ENCODE results near the gene TMEM135.

TMEM135 gene

DNA sequence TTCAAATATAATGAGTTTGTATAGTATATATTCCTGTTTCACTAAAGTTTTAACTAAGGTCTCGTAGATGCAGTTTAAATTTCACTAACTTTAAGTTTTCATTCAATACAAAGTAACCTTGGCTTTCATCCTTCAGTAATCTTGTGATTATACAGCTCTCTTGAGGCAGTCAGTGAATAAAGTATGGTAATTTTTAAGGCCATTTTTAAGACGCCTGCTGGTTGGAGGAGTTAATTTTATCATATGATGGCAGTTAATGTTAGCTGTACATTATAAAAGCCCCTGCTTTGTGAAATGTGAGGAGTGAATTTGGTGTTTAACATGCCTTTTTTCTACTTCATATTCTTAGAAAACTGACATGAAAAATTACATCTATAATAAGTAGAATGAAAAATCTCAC, 163.6 kb downstream of the TMEM135 start:
- no peak for DNase-seq

DNA sequence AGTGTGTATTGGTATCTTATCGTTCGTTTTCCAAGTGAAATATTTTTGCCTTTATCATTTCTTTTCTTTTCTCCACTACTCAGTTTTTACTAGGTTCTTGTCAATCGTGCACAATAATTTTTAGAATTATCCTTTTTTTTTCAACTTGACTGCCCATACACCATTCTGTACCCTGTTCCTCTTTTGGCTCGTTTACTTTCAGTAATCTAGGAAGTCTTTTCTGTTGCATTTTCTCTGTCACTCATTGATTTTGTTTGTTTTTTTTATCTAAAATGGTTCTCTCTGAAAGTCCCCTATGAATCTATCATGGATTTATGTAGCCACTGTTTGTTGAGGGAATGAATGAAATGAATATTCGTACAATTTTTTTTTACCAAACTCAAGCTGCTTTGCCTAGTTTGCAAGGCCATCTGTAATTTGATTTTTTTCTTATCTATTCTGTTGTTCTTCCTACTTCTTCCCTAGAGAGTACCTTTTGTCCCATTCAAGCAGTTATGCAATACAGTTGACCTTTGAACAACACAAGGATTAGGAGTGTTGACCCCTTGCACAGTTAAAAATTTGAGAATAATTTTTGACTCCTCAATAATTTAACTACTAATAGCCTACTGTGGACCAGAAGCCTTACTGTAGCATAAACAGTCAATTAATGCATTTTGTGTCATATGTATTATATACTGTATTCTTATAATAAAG, 166.3 kb downstream of the TMEM135 start:
- no peak for DNase-seq

DNA sequence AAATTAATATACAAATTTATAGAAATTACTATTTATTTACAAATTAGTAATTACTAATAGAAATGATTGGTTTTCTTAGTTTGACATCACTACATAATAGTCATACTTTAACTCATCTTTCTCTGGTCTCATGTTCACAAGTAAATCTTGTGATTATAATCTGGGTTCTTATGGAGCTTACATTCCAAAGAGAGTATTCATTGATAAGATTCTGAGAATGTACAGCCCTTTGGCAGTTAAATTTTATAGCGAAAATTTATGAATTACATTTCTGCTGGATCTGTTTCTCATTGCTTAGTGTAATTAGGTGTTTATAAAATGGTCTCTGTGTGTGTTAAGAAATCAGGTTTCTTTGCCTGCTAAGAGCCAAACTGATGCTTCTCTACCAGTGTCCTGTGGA, 175.2 kb downstream of the TMEM135 start:
- no peak for DNase-seq

DNA sequence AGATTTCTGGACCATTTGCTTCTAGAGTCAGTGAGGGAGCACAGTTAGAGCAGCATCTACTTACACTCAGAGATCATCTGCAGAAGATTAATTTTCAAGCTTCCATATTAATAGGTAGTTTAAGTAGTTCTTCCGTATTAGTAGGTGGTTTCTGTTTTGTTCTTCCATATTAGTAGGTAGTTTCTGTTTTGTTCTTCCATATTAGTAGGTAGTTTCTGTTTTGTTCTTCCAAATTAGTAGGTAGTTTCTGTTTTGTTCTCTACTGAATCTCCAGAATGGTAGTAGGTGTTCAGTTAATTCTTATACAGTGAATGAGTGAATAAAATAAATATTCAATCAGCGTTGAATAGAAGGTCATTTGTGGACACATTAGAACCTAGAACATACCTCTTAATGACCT, 175.7 kb downstream of the TMEM135 start:
- DNase-seq = no peak

DNA sequence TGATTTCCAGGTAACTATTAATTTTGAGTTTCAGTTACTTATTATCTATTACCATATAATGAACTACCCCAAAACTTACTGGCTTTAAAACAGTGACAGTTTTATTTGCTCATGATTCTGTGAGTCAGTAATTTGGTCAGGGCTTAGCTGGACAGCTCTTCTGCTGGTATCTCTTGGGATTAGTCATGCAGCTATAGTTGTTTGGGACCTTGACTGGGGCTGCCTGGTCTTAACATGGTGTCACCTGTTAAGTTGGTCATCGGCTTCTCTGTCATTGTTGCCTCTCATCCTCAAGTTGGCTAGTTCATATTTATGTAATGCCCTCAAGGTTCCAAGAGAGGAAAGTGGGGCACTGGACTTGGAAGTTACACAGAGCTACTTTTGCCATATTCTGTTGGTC, 177.5 kb downstream of the TMEM135 start:
- no peak for DNase-seq

DNA sequence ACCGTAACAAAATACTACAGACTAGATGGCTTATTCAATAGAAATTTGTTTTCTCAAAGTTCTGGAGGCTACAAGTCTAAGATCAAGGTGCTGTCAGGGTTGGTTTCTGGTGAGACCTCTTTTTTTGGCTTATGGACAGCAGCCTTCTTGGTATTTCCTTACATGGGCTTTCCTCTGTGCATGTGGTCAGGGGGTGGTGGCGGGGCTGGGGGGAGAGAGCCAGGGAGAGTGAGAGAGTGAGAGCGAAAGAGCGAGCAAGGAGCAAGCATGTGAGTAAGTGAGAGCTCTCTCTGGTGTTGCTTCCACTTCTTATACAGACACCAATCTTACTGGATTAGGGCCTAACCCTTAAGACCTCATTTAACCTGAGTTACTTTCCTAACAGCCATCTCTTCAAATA, 181.5 kb downstream of the TMEM135 start:
- no peak for DNase-seq

DNA sequence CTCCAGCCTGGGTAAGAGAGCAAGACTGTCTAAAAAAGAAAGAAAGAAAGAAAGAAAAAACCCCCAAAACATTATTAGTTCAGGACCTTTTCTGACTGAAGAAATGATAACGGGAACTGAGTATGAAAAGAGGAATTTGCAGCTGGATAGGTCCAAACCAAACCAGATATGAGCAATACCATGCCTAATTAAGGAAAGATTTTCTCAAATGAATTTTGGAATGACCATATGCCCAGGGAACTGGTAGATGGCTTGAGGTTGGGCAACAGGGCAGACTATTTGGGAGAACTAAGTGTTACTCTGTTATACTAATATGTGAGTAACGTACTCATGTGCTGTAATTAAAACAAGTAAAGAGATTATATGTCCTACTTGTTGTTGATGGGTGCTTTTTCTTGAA, 186.1 kb downstream of the TMEM135 start:
- DNase-seq = no peak

DNA sequence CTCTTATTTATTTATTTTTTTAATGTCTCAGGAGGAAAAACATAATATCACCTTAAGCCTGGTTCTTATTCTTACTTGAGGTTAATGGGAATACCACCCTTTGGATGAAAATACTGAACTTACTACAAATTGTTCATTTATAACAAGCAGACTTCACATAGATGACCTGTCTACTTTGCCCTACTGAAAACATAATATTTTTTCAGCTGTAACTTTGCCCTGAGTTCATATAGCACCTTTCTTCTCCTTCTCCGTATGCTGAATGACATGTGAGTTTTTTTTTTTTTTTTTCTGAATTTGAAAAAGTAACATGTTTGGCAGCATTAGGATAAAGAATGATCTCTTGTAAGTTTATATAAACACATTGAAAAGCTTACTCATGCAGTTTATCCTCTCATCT, 186.8 kb downstream of the TMEM135 start:
- no peak for DNase-seq

DNA sequence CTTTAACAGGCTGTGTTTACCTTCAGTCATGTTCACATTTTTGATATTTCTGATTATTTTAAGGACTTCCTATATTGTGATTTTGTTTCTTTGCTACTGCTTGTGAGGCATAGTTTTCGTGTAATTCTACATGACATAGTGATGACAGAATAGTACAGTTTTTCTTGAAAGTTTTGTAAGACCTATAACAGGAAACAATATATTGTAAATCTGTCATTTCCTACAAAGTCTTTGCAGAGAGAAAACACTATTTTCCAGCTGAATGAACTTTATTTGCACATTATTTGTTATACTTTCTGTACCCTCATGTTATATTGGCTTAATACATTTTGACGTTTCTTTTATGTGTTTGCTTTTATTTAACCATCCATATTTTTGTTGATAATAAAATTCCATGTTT, 191.1 kb downstream of the TMEM135 start:
- no peak for DNase-seq

DNA sequence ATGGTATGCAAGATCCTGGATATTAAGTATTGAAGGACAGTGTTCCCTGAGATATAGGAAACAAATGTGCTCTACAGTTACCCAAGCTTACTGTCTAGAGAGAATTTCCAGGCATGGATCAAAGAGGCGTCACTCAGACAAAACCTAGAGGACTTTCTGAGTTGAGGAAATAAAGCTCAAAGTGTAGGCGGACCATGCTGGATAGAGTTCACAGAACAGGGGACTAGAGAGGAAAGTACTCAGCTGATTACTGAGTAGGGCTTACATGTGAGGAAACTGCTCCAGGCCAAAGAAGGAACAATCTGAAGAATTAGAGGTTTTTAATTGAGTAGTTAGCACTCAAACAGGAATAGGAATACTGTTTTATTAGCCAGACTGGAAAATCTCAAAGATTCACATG, 193.3 kb downstream of the TMEM135 start:
- DNase-seq = no peak

DNA sequence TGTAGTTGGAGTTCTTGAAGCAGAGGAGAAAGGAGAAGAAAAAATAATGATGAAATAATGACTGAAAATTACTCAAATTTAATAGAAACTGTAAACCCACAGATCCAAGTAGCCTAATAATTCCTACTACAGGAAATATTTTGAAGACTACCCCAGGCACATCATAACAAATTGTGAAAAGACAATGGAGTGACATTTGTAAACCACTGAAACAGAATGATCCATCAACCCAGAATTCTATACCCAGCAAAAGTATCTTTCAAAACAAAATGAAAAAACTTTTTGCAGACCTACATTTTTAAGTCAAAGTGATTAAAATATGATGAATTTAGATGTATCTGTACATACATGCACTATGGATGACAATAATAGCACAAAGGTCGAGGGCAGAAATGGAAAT, 194.6 kb downstream of the TMEM135 start:
- no peak for DNase-seq

DNA sequence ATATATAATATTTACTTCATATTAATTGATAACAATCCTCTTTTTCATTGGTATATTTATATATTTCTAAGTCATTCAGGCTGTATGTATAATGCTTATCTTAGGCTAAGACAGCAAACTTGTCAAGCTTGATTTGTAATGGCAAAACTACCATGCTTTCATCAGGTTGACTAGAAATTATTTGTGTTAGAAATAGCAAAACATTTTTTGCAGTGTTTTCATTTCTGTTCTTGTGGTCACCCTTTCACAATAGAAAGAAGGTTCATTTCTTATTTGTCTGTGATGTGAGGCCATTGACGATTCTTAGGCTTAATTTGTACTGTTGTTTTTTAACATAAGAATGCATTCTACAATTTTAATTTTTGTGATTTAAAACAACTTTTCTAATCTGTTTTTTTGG, 197.6 kb downstream of the TMEM135 start:
- DNase-seq = no peak

DNA sequence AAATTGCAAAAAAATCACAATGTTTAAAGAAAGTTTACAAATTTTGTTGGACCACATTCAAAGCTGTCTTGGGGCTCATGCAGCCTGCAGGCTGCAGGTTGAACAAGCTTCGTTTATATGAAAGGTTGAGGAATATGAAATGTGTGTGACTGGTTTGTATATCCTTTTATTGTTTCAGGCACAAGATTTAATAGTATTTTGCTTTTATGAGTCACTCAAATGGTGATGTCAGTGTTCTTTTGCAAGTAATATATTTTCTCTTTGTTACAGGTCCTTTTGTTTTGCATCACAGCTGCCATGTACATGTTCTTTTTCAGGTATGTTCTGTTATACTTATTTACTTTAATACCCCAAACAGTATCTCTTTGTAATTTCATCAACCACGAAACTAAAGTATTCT, 198.6 kb downstream of the TMEM135 start:
- no peak for DNase-seq

DNA sequence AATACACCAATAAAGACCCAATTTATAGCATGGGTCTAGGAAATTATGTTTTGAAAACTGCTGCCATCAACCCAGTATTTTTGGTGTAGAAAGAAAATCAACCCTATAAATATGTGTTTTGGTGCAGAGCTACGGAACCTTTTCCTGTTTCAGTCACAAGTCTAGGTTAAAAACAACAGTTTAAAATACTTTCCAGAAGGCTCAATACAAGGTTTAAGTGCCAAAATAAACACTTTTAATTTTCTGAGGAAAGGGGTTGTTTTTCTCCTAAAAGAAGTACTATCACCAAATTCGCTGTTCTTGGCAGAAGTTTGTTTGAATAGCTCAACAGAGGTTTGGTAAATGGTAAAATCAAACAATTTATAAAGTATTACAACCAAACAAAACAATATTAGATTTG, 201.3 kb downstream of the TMEM135 start:
- DNase-seq = no peak

DNA sequence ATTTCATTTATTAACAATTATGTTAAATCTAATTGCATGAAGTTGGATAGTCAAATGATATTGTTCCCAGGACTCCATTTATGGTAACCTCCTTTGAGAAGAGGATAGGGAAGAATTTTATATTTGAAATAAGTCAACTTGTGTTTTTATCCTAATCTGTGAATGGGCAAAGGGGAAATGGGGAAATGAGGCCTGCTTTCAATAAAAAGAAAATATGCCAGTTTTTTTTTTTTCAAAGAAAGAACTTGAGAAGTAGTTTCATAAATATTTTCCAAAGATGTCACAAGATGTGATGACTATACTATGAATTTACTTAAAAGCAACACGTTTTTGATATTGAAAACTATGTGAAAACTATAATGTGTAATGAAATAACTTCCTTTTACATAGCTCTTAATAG, 201.8 kb downstream of the TMEM135 start:
- DNase-seq = no peak

DNA sequence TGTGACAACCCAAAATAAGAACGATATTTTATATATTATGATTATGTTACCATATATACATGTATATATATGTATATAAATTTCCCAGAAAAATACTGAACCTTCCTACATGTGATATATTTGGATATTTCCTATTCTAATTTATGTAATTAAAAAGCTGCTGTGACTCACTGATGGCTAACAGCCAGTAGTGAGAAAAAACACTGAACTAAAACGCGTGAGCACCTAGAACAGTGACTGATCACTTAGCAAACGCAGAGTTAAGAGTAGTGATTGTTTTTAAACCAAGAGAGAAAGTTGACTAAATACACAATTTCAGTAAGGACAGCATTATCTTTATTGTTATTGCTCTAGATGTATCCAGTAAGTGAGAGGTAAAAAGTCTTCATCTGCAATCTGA, 213.8 kb downstream of the TMEM135 start:
- no peak for DNase-seq

DNA sequence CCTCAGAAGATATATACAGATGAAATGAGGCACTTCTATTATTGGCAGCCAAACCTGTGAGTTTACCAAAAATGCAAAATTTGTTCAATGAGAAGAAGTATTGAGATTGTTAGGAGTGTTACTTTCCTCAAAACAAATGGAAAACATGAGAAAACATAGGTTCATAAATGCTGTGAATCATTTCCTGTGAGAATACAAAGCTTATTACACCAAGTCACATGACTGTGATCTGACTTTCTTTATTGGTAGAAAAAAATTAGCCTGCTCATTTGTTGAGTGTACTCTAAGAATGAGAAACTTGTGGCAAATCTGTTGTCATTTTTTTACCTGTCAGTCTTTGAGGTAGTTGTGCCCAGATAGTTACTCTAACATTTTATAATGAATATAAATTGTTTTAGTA, 215.1 kb downstream of the TMEM135 start:
- no peak for DNase-seq

DNA sequence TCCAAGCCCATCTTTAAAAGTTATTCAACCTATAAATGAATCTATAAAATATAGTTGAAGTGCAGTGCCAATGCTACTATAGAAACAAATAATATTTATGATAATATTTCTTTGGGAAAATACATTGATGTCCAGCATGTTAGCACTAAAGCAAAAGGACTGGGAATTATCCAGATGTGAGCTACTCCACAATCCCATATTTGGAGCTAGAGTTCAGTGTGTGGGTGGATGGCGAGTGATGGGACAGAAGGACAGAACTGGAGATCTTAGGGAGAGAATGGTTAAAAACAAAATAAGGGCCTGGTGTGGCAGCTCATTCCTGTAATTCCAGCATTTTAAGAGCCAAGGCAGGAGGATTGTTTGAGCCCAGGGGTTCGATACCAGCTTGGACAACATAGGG, 216.8 kb downstream of the TMEM135 start:
- DNase-seq = peak; percentile 37

DNA sequence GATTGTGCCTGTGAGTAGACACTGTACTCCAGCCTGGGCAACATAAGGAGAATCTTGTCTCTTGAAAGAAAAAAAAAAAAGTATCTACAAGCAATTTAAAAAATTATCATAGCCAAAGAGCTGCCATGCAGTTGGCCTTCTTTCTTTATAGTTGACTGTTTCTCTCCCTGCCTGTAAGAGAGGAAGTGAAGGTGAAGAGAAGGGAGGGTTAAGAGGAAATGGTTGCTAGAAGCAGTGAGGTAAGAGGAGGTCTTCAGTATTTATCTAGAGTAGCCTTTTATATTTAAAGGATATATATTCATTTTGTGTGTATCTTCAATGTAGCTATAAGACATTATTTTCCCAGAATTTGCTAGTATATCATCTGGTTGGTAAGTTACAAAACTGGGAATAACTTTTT, 217.9 kb downstream of the TMEM135 start:
- no peak for DNase-seq

DNA sequence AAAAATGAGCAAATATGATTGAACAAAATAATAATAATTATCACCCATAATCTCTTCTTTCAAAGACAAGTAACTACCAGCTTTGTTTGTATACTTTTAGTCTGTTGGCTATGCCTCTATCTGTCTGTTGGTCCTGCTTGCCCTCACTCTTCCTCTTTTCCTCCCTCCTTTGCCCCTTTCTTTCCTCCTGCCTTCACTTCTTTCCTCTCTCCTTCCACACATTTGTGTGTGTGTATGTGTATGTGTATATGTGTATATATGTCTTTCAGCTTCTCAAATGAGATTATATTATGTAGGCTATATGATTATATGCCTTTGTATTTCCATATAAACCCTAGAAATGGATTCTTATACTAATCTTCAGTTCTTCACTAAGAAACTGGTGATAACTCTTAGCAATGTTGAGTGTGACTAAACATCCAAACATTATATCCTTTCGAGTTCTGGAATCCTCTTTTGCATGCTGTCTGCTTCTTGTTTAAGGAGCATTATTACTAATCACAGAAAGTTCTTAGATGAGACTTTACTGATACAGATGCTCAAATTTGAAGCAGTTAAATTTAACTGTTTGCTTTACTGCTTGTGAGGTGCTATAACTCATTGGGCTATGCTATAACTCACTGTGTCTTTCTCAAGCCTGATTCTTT, 219.1 kb downstream of the TMEM135 start:
- no peak for DNase-seq

DNA sequence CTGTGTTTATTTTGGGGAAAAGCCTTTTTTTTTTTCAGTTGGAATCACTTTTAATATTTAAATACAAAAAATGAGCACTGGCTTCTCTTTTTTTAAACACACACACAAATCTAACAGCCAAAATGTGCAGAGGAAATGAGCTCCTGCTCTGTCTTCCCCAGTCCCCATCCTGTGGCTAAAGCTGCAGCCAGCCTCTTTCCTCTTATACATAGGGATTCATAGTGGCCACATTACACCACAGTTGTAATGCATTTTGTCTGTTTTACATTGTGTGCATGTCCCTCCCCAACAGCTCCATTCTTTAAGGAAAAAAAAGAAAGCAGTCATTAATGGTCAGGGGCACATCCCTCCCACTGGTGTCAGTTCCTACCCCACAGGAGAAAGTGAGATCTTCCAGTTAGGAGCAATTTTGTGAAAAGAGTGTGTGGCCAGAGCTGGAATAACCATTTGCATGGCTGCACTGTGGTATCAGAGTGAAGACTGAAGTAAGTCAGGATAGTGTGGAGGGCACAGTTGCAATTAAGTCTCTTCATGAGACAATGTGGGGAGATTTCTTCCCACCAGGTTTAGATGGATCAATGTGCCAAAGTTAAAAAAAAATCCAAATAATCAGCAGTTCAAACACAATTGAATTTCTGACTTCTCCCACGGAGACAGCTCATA, 220.6 kb downstream of the TMEM135 start:
- no peak for DNase-seq

DNA sequence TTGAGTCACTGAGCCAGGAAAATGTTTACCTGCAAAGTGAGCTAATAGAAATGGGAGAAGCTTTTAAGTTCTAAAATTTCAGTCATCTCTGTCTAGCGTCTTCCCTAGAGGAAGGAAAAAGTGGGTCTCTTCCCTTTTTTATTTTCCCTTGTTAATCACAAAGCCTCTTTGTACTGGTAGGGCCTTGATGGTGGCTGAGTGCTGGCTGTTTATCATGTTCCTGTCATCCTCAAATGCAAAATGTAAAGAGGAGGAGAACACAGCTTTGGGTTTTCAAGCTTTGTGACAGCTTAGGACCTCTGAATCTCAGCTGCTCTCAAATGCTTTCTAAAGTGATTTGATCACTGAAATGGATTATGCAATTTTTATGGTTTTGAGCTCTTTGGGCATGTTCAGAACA, 222.0 kb downstream of the TMEM135 start:
- no peak for DNase-seq

DNA sequence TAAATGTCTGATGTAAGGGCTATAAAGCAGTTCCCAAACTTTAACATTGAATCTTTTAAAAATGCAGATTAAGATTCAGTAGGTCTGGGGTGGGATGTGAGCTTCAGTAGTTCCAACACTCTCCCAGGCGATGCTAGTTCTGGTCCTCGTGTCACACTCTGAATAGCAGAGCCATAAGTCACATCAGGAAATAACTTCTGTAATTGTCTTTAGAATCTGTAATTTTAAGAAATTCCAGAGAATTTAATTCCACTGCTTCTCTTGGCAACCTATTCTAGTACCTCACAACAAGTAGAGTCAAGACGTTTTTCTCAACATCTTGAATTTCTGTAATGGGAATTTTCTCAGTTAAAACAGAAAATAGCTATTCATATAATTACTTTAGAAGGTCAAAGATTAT, 223.1 kb downstream of the TMEM135 start:
- DNase-seq = no peak

DNA sequence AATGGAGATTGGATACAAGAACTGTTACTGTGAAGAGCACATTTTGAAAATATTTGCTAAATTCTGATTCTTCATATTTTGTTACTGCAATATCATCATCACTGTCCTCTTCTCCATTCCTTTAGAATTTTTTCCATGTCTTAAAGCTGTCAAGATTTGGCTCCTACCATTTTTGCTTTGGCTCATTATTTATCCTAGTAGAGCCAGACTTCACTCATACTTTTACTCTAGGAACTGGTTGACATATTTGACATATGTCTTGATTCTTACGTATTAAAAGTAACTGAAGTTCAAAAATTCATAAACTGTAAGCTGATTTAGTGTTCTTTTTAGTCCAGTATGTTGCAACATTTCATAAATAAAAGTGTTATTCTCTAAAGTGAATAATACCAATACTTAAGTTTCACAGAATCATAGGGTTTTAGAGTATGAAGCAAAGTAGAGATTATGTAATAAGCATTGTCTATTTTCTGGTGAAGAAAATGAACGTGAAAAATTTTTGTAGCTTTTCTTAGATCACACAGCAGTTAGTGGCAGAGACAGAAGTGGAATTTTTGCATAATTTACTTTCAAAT, 225.6 kb downstream of the TMEM135 start:
- no peak for DNase-seq
